T-cell (primary cell): ENCODE results near the gene TEAD2. TPM values are rescaled to one million over a fixed set of nuclear protein-coding genes. Genes with fewer than 3 reads are reported as not detected.

Experiments used
- ATAC-seq, 4 experiments: fragments of 200-7000 bp in 3 of 4; fragments of 150-1000 bp in 1 of 4; cut with Tn5 transposase; replicated peaks in 1 of 4; 1 replicate in 3 of 4; 2 replicates in 1 of 4; pipeline ENCODE4 v1.10.0; 2021; ENCODE audit warnings: moderate library complexity in 3 of 4, mild to moderate bottlenecking in 2 of 4, moderate number of reproducible peaks in 1 of 4
- CTCF ChIA-PET, 2 donors: fragments of 300-600 bp; sonication (Branson Sonifier 250); formaldehyde crosslinking; loops; one replicate each; lab custom pipeline; 2022; ENCODE audit warnings: antibody characterized with exemption in 2 of 2; lab: Charles Lee
- POLR2A ChIA-PET, 2 donors: fragments of 300-600 bp; sonication (Branson Sonifier 250); formaldehyde crosslinking; loops; one replicate each; lab custom pipeline; 2022; ENCODE audit warnings: antibody characterized with exemption in 2 of 2; lab: Charles Lee
- DNase-seq, 35 experiments: peaks; one replicate each; pipeline versions ENCODE4 v3.0.0 to v3.0.0-alpha.2; 2013 to 2023
- H3K27ac ChIP-seq: one replicate; pipeline ENCODE4 v1.5.1; 2013; ENCODE audit warnings: low read length
- H3K27me3 ChIP-seq, 2 experiments: replicated peaks in 1 of 2; 1 replicate in 1 of 2; 2 replicates in 1 of 2; pipeline versions ENCODE4 v1.6.1 to v1.7.0; 2013; ENCODE audit warnings: low read length in 1 of 2, mixed read lengths in 1 of 2; ENCODE audit not compliant: control insufficient read depth in 2 of 2, insufficient read depth in 2 of 2; ENCODE audit errors: extremely low read depth in 1 of 2
- H3K36me3 ChIP-seq, 2 donors: 1 replicate in 1 of 2; 2 replicates in 1 of 2; pipeline versions ENCODE4 v1.6.1 to v1.7.0; 2013; ENCODE audit warnings: low read length in 1 of 2; ENCODE audit not compliant: control insufficient read depth in 2 of 2, insufficient read depth in 1 of 2; ENCODE audit errors: extremely low read depth in 1 of 2
- H3K4me1 ChIP-seq, 2 experiments: 1 replicate in 1 of 2; 2 replicates in 1 of 2; pipeline versions ENCODE4 v1.6.1 to v1.7.0; 2013; ENCODE audit warnings: low read length in 2 of 2, mixed read lengths in 1 of 2; ENCODE audit not compliant: insufficient read depth in 2 of 2, control insufficient read depth in 1 of 2; ENCODE audit errors: extremely low read depth in 1 of 2
- H3K4me3 ChIP-seq, 2 donors: 1 replicate in 1 of 2; 2 replicates in 1 of 2; pipeline versions ENCODE4 v1.5.1 to v1.7.0; 2013; ENCODE audit warnings: mild to moderate bottlenecking in 2 of 2, low read length in 1 of 2, moderate library complexity in 1 of 2; ENCODE audit not compliant: control insufficient read depth in 1 of 2; ENCODE audit errors: extremely low read depth in 1 of 2
- H3K9me3 ChIP-seq: 2 replicates; pipeline ENCODE4 v1.7.0; 2013
- H3K27ac Mint-ChIP-seq, 2 donors: one replicate each; pipeline ENCODE4 v1.8.0; 2020 to 2021; ENCODE audit warnings: mild to moderate bottlenecking in 2 of 2, mixed read lengths in 2 of 2
- H3K27me3 Mint-ChIP-seq, 2 donors: one replicate each; pipeline ENCODE4 v1.8.0; 2021 to 2022; ENCODE audit warnings: mixed read lengths in 2 of 2
- H3K36me3 Mint-ChIP-seq: one replicate; pipeline ENCODE4 v1.8.0; 2021; ENCODE audit warnings: mixed read lengths
- H3K4me1 Mint-ChIP-seq, 3 donors: one replicate each; pipeline ENCODE4 v1.8.0; 2020 to 2022; ENCODE audit warnings: mixed read lengths in 3 of 3, mild to moderate bottlenecking in 1 of 3
- H3K4me3 Mint-ChIP-seq, 3 donors: one replicate each; pipeline ENCODE4 v1.8.0; 2020 to 2022; ENCODE audit warnings: mild to moderate bottlenecking in 3 of 3, mixed read lengths in 3 of 3, moderate library complexity in 3 of 3
- H3K9me3 Mint-ChIP-seq, 3 donors: one replicate each; pipeline ENCODE4 v1.8.0; 2020 to 2022; ENCODE audit warnings: mixed read lengths in 3 of 3
- WGBS: methylation state at CpG from one replicate; pipeline ENCODE4 v1.1.5; 2013; ENCODE audit warnings: missing lambda C conversion rate; ENCODE audit not compliant: insufficient coverage; 5-methylcytosine and 5-hydroxymethylcytosine counted together
- total RNA-seq, 35 experiments: library from RNA in 6 of 35; stranded (reverse) in 6 of 35; fragments of 120-200 nt in 1 of 35; gene quantifications; one replicate each; pipeline versions ENCODE4 v1.2.1 to v1.2.4 and lab custom pipeline; 2013 to 2026

The TEAD2 gene
- total RNA-seq, 5 donors from 2014 or later (not counting 1 experiment from before 2014, with no cell fraction given): 0.20 to 0.43 (median 0.28) TPM; not detected in 2

- Histone ChIP-seq H3K4me1 (peaks cover 24 to 54% of the 10 kb centered on the region in 2 experiments), H3K27me3 (no peaks in the 10 kb centered on the region), H3K4me3 (no peak overlapping the region), H3K27ac (no peak overlapping the region), H3K9me3 (no peaks in the 10 kb centered on the region), H3K36me3 (peaks cover 0 to 39% of the 10 kb centered on the region in 2 donors)
- POLR2A ChIA-PET: no interaction called here
- DNase-seq (peak in 1 of 35 experiments; percentile 21), ATAC-seq (no peak)
- no peak overlapping the region for H3K27ac Mint-ChIP-seq
- H3K27me3 Mint-ChIP-seq: no peaks in the 10 kb centered on the region
- peaks cover 37% of the 10 kb centered on the region for H3K36me3 Mint-ChIP-seq
- peaks cover 44 to 54% (median 52%) of the 10 kb centered on the region in 3 donors for H3K4me1 Mint-ChIP-seq
- CTCF ChIA-PET: no interaction called here
- WGBS: 98% methylated on average over 41 of the region's 47 CpGs
- no peak overlapping the region for H3K4me3 Mint-ChIP-seq
- no peaks in the 10 kb centered on the region for H3K9me3 Mint-ChIP-seq
Observed at GRCh38 chr19:49339301-49340068, 22.7 kb downstream of the TEAD2 start.

GRCh38 chr19:49338691-49339300 is 23.4 kb downstream of the TEAD2 start:
- Mint-ChIP-seq H3K9me3 (no peaks in the 10 kb centered on the region), H3K36me3 (peaks cover 37% of the 10 kb centered on the region), H3K27me3 (no peaks in the 10 kb centered on the region), H3K27ac (no peak overlapping the region), H3K4me3 (peak overlapping the region in 2 of 3 donors; percentile 25 to 96), H3K4me1 (peaks cover 49 to 60% (median 59%) of the 10 kb centered on the region in 3 donors)
- ChIA-PET POLR2A (no interaction called here), CTCF (no interaction called here)
- Histone ChIP-seq H3K27me3 (no peaks in the 10 kb centered on the region), H3K4me1 (peaks cover 27 to 60% of the 10 kb centered on the region in 2 experiments), H3K9me3 (no peaks in the 10 kb centered on the region), H3K27ac (no peak overlapping the region), H3K36me3 (peaks cover 0 to 39% of the 10 kb centered on the region in 2 donors), H3K4me3 (no peak overlapping the region)
- no peak for ATAC-seq
- 91% methylated on average over 27 of the region's 30 CpGs for WGBS
- DNase-seq: peak in 1 of 35 experiments; percentile 25

DNA sequence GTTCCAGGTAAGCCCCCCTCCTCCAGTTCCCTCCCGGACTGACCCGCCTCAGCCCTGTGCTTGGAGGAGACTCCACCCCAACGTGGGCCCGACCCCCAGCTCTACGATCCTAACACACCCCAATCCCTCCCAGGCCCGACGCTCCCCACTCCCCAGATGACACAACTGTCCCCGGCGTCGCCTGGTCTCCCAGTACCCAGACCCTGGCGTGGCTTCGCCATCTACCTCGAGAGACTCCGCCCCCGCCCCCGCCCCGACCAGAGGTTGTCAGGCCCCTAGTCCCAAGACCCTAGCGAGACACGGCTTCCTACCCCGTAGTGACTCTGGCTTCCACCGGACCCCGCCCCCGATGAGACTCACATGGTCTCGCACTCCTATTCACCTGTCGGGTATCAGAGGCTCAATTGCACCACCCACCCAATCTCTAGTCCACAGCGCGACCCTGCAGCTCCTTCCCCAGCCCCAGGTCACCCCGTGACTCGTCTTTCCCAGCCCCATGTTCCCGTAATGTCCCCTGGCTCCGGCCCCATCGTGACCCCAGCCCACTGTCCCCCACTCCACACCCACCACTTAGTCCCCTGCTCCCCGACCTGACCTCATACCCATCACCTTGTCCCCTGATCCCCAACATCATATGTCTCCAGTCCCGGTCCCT is 24.1 kb downstream of the TEAD2 start:
- no peaks in the 10 kb centered on the region for H3K27me3 ChIP-seq
- H3K9me3 ChIP-seq: no peaks in the 10 kb centered on the region
- WGBS: 97% methylated on average over 28 of the region's 34 CpGs
- H3K36me3 ChIP-seq: peaks cover 0 to 39% of the 10 kb centered on the region in 2 donors
- Mint-ChIP-seq H3K36me3 (peaks cover 37% of the 10 kb centered on the region), H3K27me3 (no peaks in the 10 kb centered on the region), H3K27ac (no peak overlapping the region), H3K4me1 (peaks cover 56 to 66% (median 65%) of the 10 kb centered on the region in 3 donors), H3K9me3 (no peaks in the 10 kb centered on the region), H3K4me3 (peak overlapping the region in 1 of 3 donors; percentile 96)
- no peak overlapping the region for H3K27ac ChIP-seq
- H3K4me1 ChIP-seq: peaks cover 33 to 67% of the 10 kb centered on the region in 2 experiments
- DNase-seq (peak in 1 of 35 experiments; percentile 20), ATAC-seq (no peak)
- POLR2A ChIA-PET: no interaction called here
- H3K4me3 ChIP-seq: no peak overlapping the region
- CTCF ChIA-PET: interaction anchor here in 1 of 2 donors (0.5 kb wide), 1 partner anchor 202 kb away, joined by 8 read pairs; no protein-coding TSS in a partner anchor

DNA sequence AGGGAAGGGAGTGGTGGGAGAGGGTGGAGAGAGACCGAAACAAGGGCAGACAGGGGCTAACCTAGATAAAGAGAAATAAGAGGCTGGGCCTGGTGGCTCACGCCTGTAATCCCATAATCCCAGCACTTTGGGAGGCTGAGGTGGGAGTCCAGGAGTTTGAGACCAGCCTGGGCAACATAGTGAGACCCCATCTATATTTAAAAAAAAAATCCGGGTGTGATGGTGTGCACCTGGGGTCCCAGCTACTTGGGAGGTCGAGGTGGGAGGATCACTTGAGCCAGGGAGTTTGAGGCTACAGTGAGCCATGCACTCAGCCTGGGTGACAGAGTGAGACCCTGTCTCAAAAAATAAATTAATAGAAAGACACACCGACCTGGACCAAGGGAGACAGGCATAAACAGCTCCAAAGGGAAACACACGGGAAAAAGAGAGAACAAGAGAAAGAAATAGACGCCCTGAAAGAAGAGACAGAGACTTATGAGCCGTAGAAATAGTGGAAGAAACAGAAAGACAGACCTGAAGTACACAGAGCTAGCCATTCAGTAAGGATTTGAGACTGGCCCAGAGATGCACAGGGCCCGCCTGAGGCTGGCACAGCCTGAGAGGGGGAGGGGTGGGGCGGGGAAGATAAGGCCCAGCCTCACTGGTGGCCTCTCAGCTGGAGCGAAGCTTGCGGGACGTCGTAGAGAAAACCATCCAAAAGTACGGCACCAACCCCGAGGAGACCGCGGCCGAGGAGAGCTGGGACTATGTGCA is 24.8 kb downstream of the TEAD2 start:
- no peaks in the 10 kb centered on the region for H3K27me3 Mint-ChIP-seq
- POLR2A ChIA-PET: no interaction called here
- WGBS: 97% methylated on average over 11 of the region's 19 CpGs
- ATAC-seq: no peak
- no peak for DNase-seq
- H3K27ac ChIP-seq: peak overlapping the region; percentile 90
- peak overlapping the region; percentile 99 to 100 for H3K27ac Mint-ChIP-seq
- no peaks in the 10 kb centered on the region for H3K27me3 ChIP-seq
- peaks cover 0 to 39% of the 10 kb centered on the region in 2 donors for H3K36me3 ChIP-seq
- H3K4me3 Mint-ChIP-seq: peak overlapping the region; percentile 96 to 100 (median 99)
- H3K9me3 ChIP-seq: no peaks in the 10 kb centered on the region
- H3K36me3 Mint-ChIP-seq: peaks cover 33% of the 10 kb centered on the region
- no peaks in the 10 kb centered on the region for H3K9me3 Mint-ChIP-seq
- CTCF ChIA-PET: interaction anchor here in 1 of 2 donors (0.5 kb wide), 1 partner anchor 202 kb away, joined by 8 read pairs; no protein-coding TSS in a partner anchor
- peaks cover 62 to 72% (median 70%) of the 10 kb centered on the region in 3 donors for H3K4me1 Mint-ChIP-seq
- H3K4me3 ChIP-seq: no peak overlapping the region
- H3K4me1 ChIP-seq: peaks cover 33 to 73% of the 10 kb centered on the region in 2 experiments

- H3K36me3 ChIP-seq: peaks cover 0 to 39% of the 10 kb centered on the region in 2 donors
- 74% methylated on average over 6 of the region's 10 CpGs for WGBS
- peaks cover 33% of the 10 kb centered on the region for H3K36me3 Mint-ChIP-seq
- ChIA-PET POLR2A (interaction anchor here in 1 of 2 donors (0.6 kb wide), 1 partner anchor 119 kb away, joined by 3 read pairs; no protein-coding TSS in a partner anchor), CTCF (interaction anchor here in 1 of 2 donors (0.6 kb wide), 1 partner anchor 33 kb away, joined by 3 read pairs; no protein-coding TSS in a partner anchor)
- peaks cover 70 to 79% (median 78%) of the 10 kb centered on the region in 3 donors for H3K4me1 Mint-ChIP-seq
- H3K27me3 Mint-ChIP-seq: no peaks in the 10 kb centered on the region
- DNase-seq (peak in 1 of 35 experiments; percentile 19), ATAC-seq (no peak)
- H3K27ac Mint-ChIP-seq: peak overlapping the region; percentile 99 to 100
- H3K9me3 ChIP-seq: no peaks in the 10 kb centered on the region
- no peaks in the 10 kb centered on the region for H3K27me3 ChIP-seq
- H3K4me3 ChIP-seq: peak overlapping the region; percentile 88 to 89
- peaks cover 37 to 80% of the 10 kb centered on the region in 2 experiments for H3K4me1 ChIP-seq
- peak overlapping the region; percentile 90 for H3K27ac ChIP-seq
- peak overlapping the region; percentile 96 to 100 (median 99) for H3K4me3 Mint-ChIP-seq
- H3K9me3 Mint-ChIP-seq: no peaks in the 10 kb centered on the region
Observed at GRCh38 chr19:49336482-49337266, 25.5 kb downstream of the TEAD2 start.
